GM06990 (cell line): ENCODE results near the gene AGAP1.

Experiments
- DNase-seq: peaks from one replicate; pipeline ENCODE4 v3.0.0-alpha.2; 2011; ENCODE audit not compliant: insufficient read length; ENCODE audit errors: extremely low read depth
- H3K27me3 ChIP-seq: replicated peaks from 2 replicates; pipeline ENCODE4 v1.6.0; 2011; ENCODE audit warnings: low read length; ENCODE audit not compliant: control insufficient read depth, insufficient read depth
- H3K36me3 ChIP-seq: 2 replicates; pipeline ENCODE4 v1.5.1; 2011; ENCODE audit warnings: low read length; ENCODE audit not compliant: control insufficient read depth, insufficient read depth
- H3K4me3 ChIP-seq: replicated peaks from 2 replicates; pipeline ENCODE4 v1.5.1; 2011; ENCODE audit warnings: low read depth, mild to moderate bottlenecking, control low read depth, low read length
- CTCF ChIP-seq: IDR thresholded peaks from 2 replicates; pipeline ENCODE4 v1.5.1; 2011; ENCODE audit warnings: low read length, control low read depth, mild to moderate bottlenecking, inconsistent platforms; ENCODE audit not compliant: insufficient read depth, poor library complexity, severe bottlenecking

AGAP1 gene

GRCh38 chr2:235824331-235824730 lies 330.5 kb downstream of the AGAP1 start:
- DNase-seq = no peak
- Histone ChIP-seq H3K4me3 (no peak overlapping the region), H3K27me3 (peaks cover 2% of the 10 kb centered on the region), H3K36me3 (no peaks in the 10 kb centered on the region)
- TF ChIP-seq CTCF = no peak

- peaks cover 2% of the 10 kb centered on the region for H3K27me3 ChIP-seq
- no peak for TF ChIP-seq CTCF
- no peaks in the 10 kb centered on the region for H3K36me3 ChIP-seq
- DNase-seq = no peak
- H3K4me3 ChIP-seq = no peak overlapping the region
Observed at GRCh38 chr2:235825946-235826345, 332.1 kb downstream of the AGAP1 start.

GRCh38 chr2:235826826-235827225 lies 333.0 kb downstream of the AGAP1 start:
- TF ChIP-seq CTCF = no peak
- Histone ChIP-seq H3K4me3 (no peak overlapping the region), H3K27me3 (peaks cover 2% of the 10 kb centered on the region), H3K36me3 (no peaks in the 10 kb centered on the region)
- no peak for DNase-seq

- no peak for DNase-seq
- no peak for TF ChIP-seq CTCF
- Histone ChIP-seq H3K4me3 (no peak overlapping the region), H3K36me3 (no peaks in the 10 kb centered on the region), H3K27me3 (peaks cover 2% of the 10 kb centered on the region)
Observed at GRCh38 chr2:235827585-235827992, 333.7 kb downstream of the AGAP1 start.

GRCh38 chr2:235829726-235830125 lies 335.9 kb downstream of the AGAP1 start:
- Histone ChIP-seq H3K27me3 (peaks cover 2% of the 10 kb centered on the region), H3K4me3 (no peak overlapping the region), H3K36me3 (no peaks in the 10 kb centered on the region)
- TF ChIP-seq CTCF = no peak
- DNase-seq = no peak

- TF ChIP-seq CTCF = no peak
- Histone ChIP-seq H3K36me3 (no peaks in the 10 kb centered on the region), H3K4me3 (no peak overlapping the region), H3K27me3 (peaks cover 2% of the 10 kb centered on the region)
- no peak for DNase-seq
Observed at GRCh38 chr2:235831755-235832154, 337.9 kb downstream of the AGAP1 start.
